GM10248 (cell line): Measurements from ENCODE around the gene LTB.
A peak's percentile ranks its signal among the peaks of the same experiment; 100 is the strongest.
"Not testable (repeated sequence)": the region's sequence is repeated elsewhere in the genome, so short reads cannot be mapped to it uniquely, and the experiment has no call there.

Experiments used
- CTCF ChIA-PET: fragments of 300-600 bp; sonication (Branson Sonifier 250); formaldehyde crosslinking; extraction: SDS; loops from one replicate; lab custom pipeline; 2021; ENCODE audit warnings: antibody characterized with exemption; lab: Yijun Ruan, JAX
- POLR2A ChIA-PET: fragments of 350-650 bp; sonication (Branson Sonifier 250); formaldehyde crosslinking; extraction: SDS; loops from one replicate; lab custom pipeline; 2020; ENCODE audit warnings: antibody characterized with exemption; lab: Yijun Ruan, JAX
- DNase-seq: peaks from one replicate; pipeline ENCODE4 v3.0.0; 2012; ENCODE audit errors: extremely low spot score
- CTCF ChIP-seq: IDR thresholded peaks from 2 replicates; pipeline ENCODE4 v1.5.1; 2012; ENCODE audit warnings: mild to moderate bottlenecking, low read depth; ENCODE audit errors: extremely low read depth, missing control alignments, control extremely low read depth

LTB gene

DNA sequence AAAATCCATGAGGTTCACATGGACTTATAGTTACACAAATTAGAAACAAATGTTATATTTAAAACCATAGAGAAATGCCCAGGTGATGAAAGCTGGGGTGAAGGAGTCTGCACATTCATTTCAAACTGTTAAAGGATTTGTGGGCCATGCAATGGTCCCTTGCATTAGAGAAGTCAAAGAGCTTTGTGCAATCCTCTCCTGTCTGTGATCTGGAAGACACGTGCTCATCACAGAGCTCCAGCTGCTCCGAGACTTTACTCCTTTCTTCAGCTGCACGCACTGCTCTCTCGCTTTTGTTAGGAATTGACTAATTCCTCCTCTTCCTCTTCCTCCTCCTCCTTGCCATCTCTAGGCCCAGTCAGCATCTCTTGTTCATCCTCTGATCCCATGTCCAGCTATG is 28.7 kb upstream of the LTB start:
- no peak for DNase-seq
- POLR2A ChIA-PET, result interaction anchor here (0.7 to 1.0 kb wide), 2 partner anchors 36 to 55 kb away, joined by 3 to 5 read pairs; partner anchors contain the start of gene TNF
- no peak for TF ChIP-seq CTCF
- CTCF ChIA-PET, result interaction anchor here (2.3 to 39.5 kb wide), 3 partner anchors 13 to 118 kb away, joined by 5 to 2725 read pairs (median 83); partner anchors contain the start of genes ATP6V1G2, DDX39B, LST1 and LTA

DNA sequence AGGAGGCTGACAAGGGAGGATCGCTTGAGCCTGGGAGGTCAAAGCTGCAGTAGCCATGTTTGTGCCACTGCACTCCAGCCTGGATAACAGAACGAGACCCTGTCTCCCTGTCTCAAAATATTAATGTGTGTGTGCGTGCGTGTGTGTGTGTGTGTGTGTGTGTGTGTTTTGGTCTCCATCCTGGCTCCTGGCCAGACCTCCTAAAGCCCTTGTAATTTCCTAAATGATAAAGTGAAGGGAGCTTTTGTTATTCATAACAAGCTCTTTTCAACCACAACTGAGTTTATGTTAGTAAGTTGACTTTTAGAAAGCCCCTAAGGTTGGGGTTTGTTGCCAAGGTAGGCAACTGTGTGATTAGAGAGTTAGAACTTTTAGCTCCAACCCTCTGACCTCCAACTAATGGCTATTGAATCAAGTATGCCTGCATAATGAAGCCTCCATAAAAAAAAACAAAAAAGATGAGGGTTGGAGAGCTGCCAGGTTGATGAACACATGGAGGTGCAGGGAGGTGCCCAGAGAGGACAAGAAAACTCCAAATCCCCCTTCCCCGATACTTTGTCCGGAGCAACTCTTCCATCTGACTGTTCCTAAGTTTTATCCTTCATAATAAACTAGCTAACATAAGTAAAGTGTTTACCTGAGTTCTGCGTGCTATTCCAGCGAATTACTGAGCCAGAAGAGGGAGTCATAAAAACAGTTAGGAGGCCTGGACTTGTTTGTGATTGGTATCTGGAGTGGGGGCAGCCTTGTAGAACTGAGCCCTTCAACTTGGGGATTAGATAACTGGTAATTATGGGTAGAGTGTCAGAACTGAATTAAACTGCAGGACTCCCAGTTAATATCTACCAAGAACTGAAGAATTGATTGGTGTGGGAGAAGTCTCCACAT is 27.5 kb upstream of the LTB start:
- no peak for DNase-seq
- POLR2A ChIA-PET, result no interaction called here
- CTCF ChIA-PET, result interaction anchor here (2.3 to 39.5 kb wide), 3 partner anchors 12 to 117 kb away, joined by 5 to 2725 read pairs (median 83); partner anchors contain the start of genes ATP6V1G2, DDX39B, LST1 and LTA
- TF ChIP-seq CTCF, result no peak

DNA sequence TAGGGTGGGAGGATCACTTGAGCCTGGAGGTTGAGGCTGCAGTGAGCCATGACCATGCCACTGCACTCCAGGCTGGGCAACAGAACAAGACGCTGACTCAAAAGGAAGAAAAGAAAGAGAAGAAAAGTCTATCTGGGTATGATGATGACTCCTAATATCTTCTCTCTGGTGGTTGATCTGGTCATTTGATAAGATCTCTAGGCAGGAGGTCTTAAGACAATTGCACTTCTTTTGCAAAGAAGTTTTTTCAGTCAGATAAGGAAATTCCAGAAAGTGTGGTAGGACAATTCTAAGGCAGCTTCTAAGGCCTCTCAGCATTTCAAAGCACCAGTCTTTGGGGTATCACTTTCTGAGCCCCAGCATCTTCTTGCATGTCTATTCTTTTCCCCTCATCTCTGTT is 25.1 kb upstream of the LTB start:
- CTCF ChIA-PET, result interaction anchor here (6.9 to 39.5 kb wide), 2 partner anchors 10 to 43 kb away, joined by 83 to 2725 read pairs; partner anchors contain the start of genes ATP6V1G2, DDX39B, LST1 and LTA
- no peak for TF ChIP-seq CTCF
- POLR2A ChIA-PET, result interaction anchor here (0.7 kb wide), 1 partner anchor 31 kb away, joined by 3 read pairs; no protein-coding TSS in a partner anchor

DNA sequence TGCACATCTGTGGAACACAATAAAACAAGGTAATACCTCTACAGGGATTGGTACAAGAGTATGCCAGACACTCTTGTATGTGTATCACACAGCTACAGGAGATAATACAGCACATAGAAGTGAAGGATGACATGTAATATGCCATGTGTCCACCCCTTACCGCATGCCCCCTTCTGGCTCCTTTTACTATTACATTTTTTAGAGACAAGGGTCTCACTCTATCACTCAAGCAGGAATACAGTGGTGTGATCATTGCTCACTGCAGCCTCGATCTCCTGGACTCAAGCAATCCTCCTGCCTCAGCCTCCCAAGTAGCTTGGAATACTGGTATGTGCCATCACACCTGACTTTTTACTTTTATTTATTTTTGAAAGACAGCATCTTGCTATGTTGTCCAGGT is 14.8 kb upstream of the LTB start:
- DNase-seq, result no peak
- peak; percentile 36 for TF ChIP-seq CTCF
- CTCF ChIA-PET, result interaction anchor here (1.0 to 39.5 kb wide), 12 partner anchors 11 to 142 kb away, joined by 3 to 2725 read pairs (median 6); partner anchors contain the start of genes AIF1, ATP6V1G2, C6orf47 and DDX39B
- POLR2A ChIA-PET, result interaction anchor here (0.7 kb wide), 1 partner anchor 9 kb away, joined by 3 read pairs; no protein-coding TSS in a partner anchor

More for the DNA sequence above, 25.1 kb upstream of the LTB start:
- no peak for DNase-seq

DNA sequence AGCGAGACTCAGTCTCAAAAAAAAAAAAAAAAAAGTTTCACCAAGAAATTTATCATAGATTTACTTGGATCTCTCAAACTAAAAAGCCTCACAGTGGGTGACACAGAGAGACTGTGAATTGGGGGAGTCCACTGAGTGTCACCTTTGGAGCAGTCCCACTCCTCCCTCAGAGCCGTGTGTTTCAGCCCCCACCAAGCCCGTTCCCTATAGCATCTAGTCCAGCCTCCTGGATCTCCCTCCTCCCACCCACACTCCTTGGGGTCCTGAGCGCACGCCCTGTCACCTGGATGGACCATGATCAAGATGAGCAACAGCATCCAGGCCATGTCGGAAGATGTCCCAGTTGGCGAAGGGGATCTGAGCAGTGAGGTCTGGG is 10.2 kb upstream of the LTB start:
- POLR2A ChIA-PET, result interaction anchor here (0.7 to 4.3 kb wide), 9 partner anchors 11 to 130 kb away, joined by 3 to 66 read pairs (median 5); partner anchors contain the start of genes ATP6V1G2, BAG6, DDX39B and GPANK1
- CTCF ChIA-PET, result interaction anchor here (0.9 to 39.5 kb wide), 6 partner anchors 9 to 99 kb away, joined by 3 to 2725 read pairs (median 4); partner anchors contain the start of genes ATP6V1G2, DDX39B, LST1 and LTA
- DNase-seq, result no peak
- no peak for TF ChIP-seq CTCF

GRCh38 chr6:31590691-31591090 is 8.5 kb upstream of the LTB start:
- POLR2A ChIA-PET, result interaction anchor here (1.7 kb wide), 1 partner anchor 15 kb away, joined by 5 read pairs; the partner anchor contains the start of gene TNF
- CTCF ChIA-PET, result interaction anchor here (39.5 to 54.8 kb wide), 2 partner anchors 1 to 26 kb away, joined by 2725 read pairs; partner anchors contain the start of genes ATP6V1G2, DDX39B, LST1 and LTA
- not testable (repeated sequence) for DNase-seq
